Measurements from ENCODE around the gene FBH1. TPM values are rescaled to one million over a fixed set of nuclear protein-coding genes. Genes with fewer than 3 reads are reported as not detected.

FBH1 gene
- total and polyA plus RNA-seq, 9 of the 15 experiments (the other 6 are each of a cell fraction or from before 2014, with no cell fraction given): 13.4 to 108 (median 77.8) TPM

DNA sequence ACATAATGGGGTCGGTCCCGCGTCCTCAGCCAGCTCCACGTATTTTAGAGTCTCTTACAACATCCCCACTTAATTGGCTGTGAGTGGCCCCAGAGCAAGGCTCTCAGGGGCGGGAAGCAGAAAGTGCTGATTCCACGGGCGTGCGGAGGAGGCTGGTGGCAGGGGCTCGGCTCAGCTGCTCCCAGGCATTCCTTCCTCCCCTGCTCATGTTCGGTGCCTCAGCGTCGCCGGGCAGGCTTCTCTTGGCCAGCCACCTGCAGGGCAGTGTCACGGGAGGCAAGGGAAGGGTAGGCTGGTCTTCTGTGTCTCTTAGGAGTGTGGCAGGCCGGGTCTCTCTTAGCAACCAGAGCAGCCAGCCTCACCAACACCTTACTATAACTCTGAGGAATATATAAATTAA lies 53.5 kb downstream of the FBH1 start (continued):
- TF ChIP-seq, protein P1, sequence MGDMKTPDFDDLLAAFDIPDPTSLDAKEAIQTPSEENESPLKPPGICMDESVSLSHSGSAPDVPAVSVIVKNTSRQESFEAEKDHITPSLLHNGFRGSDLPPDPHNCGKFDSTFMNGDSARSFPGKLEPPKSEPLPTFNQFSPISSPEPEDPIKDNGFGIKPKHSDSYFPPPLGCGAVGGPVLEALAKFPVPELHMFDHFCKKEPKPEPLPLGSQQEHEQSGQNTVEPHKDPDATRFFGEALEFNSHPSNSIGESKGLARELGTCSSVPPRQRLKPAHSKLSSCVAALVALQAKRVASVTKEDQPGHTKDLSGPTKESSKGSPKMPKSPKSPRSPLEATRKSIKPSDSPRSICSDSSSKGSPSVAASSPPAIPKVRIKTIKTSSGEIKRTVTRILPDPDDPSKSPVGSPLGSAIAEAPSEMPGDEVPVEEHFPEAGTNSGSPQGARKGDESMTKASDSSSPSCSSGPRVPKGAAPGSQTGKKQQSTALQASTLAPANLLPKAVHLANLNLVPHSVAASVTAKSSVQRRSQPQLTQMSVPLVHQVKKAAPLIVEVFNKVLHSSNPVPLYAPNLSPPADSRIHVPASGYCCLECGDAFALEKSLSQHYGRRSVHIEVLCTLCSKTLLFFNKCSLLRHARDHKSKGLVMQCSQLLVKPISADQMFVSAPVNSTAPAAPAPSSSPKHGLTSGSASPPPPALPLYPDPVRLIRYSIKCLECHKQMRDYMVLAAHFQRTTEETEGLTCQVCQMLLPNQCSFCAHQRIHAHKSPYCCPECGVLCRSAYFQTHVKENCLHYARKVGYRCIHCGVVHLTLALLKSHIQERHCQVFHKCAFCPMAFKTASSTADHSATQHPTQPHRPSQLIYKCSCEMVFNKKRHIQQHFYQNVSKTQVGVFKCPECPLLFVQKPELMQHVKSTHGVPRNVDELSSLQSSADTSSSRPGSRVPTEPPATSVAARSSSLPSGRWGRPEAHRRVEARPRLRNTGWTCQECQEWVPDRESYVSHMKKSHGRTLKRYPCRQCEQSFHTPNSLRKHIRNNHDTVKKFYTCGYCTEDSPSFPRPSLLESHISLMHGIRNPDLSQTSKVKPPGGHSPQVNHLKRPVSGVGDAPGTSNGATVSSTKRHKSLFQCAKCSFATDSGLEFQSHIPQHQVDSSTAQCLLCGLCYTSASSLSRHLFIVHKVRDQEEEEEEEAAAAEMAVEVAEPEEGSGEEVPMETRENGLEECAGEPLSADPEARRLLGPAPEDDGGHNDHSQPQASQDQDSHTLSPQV (IDR thresholded peaks at IDR 0.05): peak; percentile 45
- TF ChIP-seq MED1 (CRISPR knock-in tag; IDR thresholded peaks at IDR 0.05; ENCODE audit: borderline replicate concordance) (no peak), BRF1 (IDR thresholded peaks at IDR 0.05; ENCODE audit: borderline replicate concordance, extremely low read depth, insufficient read length) (no peak), HOXB6 (CRISPR knock-in tag; IDR thresholded peaks at IDR 0.05; ENCODE audit: borderline replicate concordance) (no peak)

GRCh38 chr10:5944389-5945189 lies 54.5 kb downstream of the FBH1 start:
- Histone ChIP-seq H3K79me2 (ENCODE audit: control insufficient read depth, insufficient read depth, low read length) (no peaks in the 10 kb centered on the region), H3K9me3 (replicated peaks; ENCODE audit: control insufficient read depth, insufficient read depth, low read depth, low read length) (no peaks in the 10 kb centered on the region), H4K20me1 (replicated peaks; ENCODE audit: control insufficient read depth, insufficient read depth, low read length) (no peaks in the 10 kb centered on the region), H3K4me1 (replicated peaks in 1 of 2; ENCODE audit: control insufficient read depth in 2 of 2, insufficient read depth in 2 of 2, low read length in 2 of 2) (peaks cover 26 to 44% of the 10 kb centered on the region in 2 experiments; a peak in 4 of 5 replicates), H3K9me1 (ENCODE audit: control insufficient read depth, insufficient read depth, low read length) (no peaks in the 10 kb centered on the region), H3K9ac (ENCODE audit: insufficient read depth in 1 of 2, low read depth in 2 of 2, low read length in 2 of 2) (no peak overlapping the region; a peak in 1 of 4 replicates), H3K27me3 (ENCODE audit: control insufficient read depth in 2 of 2, insufficient read depth in 2 of 2, low read length in 2 of 2) (no peaks in the 10 kb centered on the region), H3K4me2 (ENCODE audit: insufficient read depth, low read length) (no peak overlapping the region), H3K36me3 (ENCODE audit: control insufficient read depth, insufficient read depth, low read length) (no peaks in the 10 kb centered on the region), H2AFZ (ENCODE audit: low read depth, low read length) (peak overlapping the region; percentile 17; the same call in 1 of the 2 replicates), H3K27ac (ENCODE audit: extremely low read depth, low read depth, low read length) (no peak overlapping the region), H3K4me3 (no peak overlapping the region)
- POLR2A ChIA-PET: interaction anchor here (0.9 to 1.0 kb wide), 2 partner anchors 9 to 10 kb away, joined by 3 to 4 read pairs; no protein-coding TSS in a partner anchor
- intact Hi-C loops (cut with micrococcal nuclease) (loop anchor here (5.0 kb wide), 1 partner anchor 68 kb away; no protein-coding TSS in a partner anchor), in situ Hi-C loops (cut with MboI) (loop anchor here (5.0 to 25.0 kb wide), 2 partner anchors 143 to 443 kb away; partner anchors contain the start of gene RBM17)
- no peak for ATAC-seq
- no peak for FAIRE-seq
- no TSS peak for BruUV-seq (replicated peaks)
- CTCF ChIA-PET (ENCODE audit: low intra/inter-chr PET ratio): no interaction called here
- WGBS (ENCODE audit: insufficient coverage, low coverage, missing lambda C conversion rate): 60% methylated on average over 7 of the region's 7 CpGs
- no peak for DNase-seq (ENCODE audit: extremely low read depth in 1 of 4, low spot score in 3 of 4)
- TF ChIP-seq ATF3 (IDR thresholded peaks at IDR 0.05) (peak; percentile 53; the same call in 1 of the 2 replicates), ATF3 (CRISPR knock-in tag; conservative IDR thresholded peaks at IDR 0.05) (no peak), HOXB6 (CRISPR knock-in tag; IDR thresholded peaks at IDR 0.05; ENCODE audit: borderline replicate concordance) (no peak)
- TF ChIP-seq, protein P2, sequence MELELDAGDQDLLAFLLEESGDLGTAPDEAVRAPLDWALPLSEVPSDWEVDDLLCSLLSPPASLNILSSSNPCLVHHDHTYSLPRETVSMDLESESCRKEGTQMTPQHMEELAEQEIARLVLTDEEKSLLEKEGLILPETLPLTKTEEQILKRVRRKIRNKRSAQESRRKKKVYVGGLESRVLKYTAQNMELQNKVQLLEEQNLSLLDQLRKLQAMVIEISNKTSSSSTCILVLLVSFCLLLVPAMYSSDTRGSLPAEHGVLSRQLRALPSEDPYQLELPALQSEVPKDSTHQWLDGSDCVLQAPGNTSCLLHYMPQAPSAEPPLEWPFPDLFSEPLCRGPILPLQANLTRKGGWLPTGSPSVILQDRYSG (tag; conservative IDR thresholded peaks at IDR 0.05; ENCODE audit: low read depth): no peak

Measured in K562 (cell line).